Esophagus muscularis mucosa (tissue), 4 donors: ENCODE measurements around the gene DNER. TPM values are rescaled to one million over a fixed set of nuclear protein-coding genes. Genes with fewer than 3 reads are reported as not detected.

ENCODE experiments used
- DNase-seq: peaks from one replicate; pipeline ENCODE4 v3.0.0-alpha.2; 2017; ENCODE audit errors: extremely low spot score
- H3K27ac ChIP-seq, 4 donors: fragments of 200-600 bp; sonication (generic); replicated peaks in 1 of 4; 1 replicate in 3 of 4; 2 replicates in 1 of 4; pipeline ENCODE4 v1.5.1; 2016 to 2019; ENCODE audit warnings: mild to moderate bottlenecking in 1 of 4
- H3K27me3 ChIP-seq, 4 donors: fragments of 200-600 bp; sonication (generic); one replicate each; pipeline versions ENCODE4 v1.5.1 to v1.6.0; 2016 to 2019
- H3K36me3 ChIP-seq, 4 donors: fragments of 200-600 bp; sonication (generic); one replicate each; pipeline ENCODE4 v1.5.1; 2016 to 2019
- H3K4me1 ChIP-seq, 4 donors: fragments of 200-600 bp; sonication (generic); one replicate each; pipeline ENCODE4 v1.5.1; 2016 to 2019
- H3K4me3 ChIP-seq, 4 donors: fragments of 200-600 bp; sonication (generic); 1 replicate in 2 of 4; 2 replicates in 2 of 4; pipeline ENCODE4 v1.5.1; 2016 to 2019; ENCODE audit warnings: mild to moderate bottlenecking in 4 of 4, moderate library complexity in 1 of 4
- H3K9me3 ChIP-seq, 4 donors: fragments of 200-600 bp; sonication (generic); 1 replicate in 3 of 4; 2 replicates in 1 of 4; pipeline ENCODE4 v1.5.1; 2016 to 2019
- CTCF ChIP-seq, 3 experiments: fragments of 200-600 bp in 2 of 3; fragments of 450-650 bp in 1 of 3; sonication (generic) in 2 of 3; IDR thresholded peaks; one replicate each; pipeline ENCODE4 v1.5.1; 2017 to 2019; ENCODE audit warnings: antibody characterized with exemption in 3 of 3, mild to moderate bottlenecking in 2 of 3, moderate library complexity in 1 of 3
- EP300 ChIP-seq: sonication (generic); formaldehyde crosslinking; IDR thresholded peaks from one replicate; pipeline ENCODE4 v1.6.1; 2017; ENCODE audit warnings: antibody characterized with exemption
- POLR2A ChIP-seq: fragments of 450-650 bp; IDR thresholded peaks from one replicate; pipeline ENCODE4 v1.6.1; 2017; ENCODE audit warnings: antibody characterized with exemption, moderate library complexity, mild to moderate bottlenecking, low read depth
- POLR2AphosphoS5 ChIP-seq, 2 donors: sonication (generic); formaldehyde crosslinking; IDR thresholded peaks; one replicate each; pipeline ENCODE4 v1.6.1; 2017; ENCODE audit warnings: antibody characterized with exemption in 2 of 2
- WGBS: methylation state at CpG from one replicate; pipeline ENCODE4 v1.1.5; 2018; 5-methylcytosine and 5-hydroxymethylcytosine counted together
- intact Hi-C: fragments of 100-400 bp; cut with DNase I; formaldehyde crosslinking; loops from one replicate; pipeline ENCODE4 v1.15.1; 2023
- total RNA-seq, 4 donors: library from RNA; depleted of rRNA; stranded (reverse); fragments of >200 nt; gene quantifications; one replicate each; pipeline versions ENCODE4 v1.1.0 to v1.2.1, GENCODE V29; 2016

Gene DNER
- total RNA-seq, 4 donors from 2014 or later, result 2.9 to 5.3 (median 4.6) TPM

- no peak for DNase-seq
- intact Hi-C loops, result no loop called here
- 42% methylated on average over 1 of the region's 1 CpG for WGBS
- TF ChIP-seq POLR2A (no peak), EP300 (no peak), CTCF (IDR thresholded peaks at IDR 0.05) (no peak), POLR2AphosphoS5 (IDR thresholded peaks at IDR 0.05) (no peak)
- Histone ChIP-seq H3K4me1 (no peaks in the 10 kb centered on the region), H3K27ac (no peak overlapping the region), H3K36me3 (no peaks in the 10 kb centered on the region), H3K9me3 (peaks cover 0 to 26% (median 14%) of the 10 kb centered on the region in 4 donors), H3K4me3 (no peak overlapping the region), H3K27me3 (no peaks in the 10 kb centered on the region)
These were observed 20.1 kb upstream of the DNER start for GRCh38 chr2:229734410-229734809.

GRCh38 chr2:229733611-229734245, 19.4 kb upstream of the DNER start:
- Histone ChIP-seq H3K27me3 (no peaks in the 10 kb centered on the region), H3K36me3 (no peaks in the 10 kb centered on the region), H3K9me3 (peaks cover 0 to 22% (median 11%) of the 10 kb centered on the region in 4 donors), H3K4me1 (no peaks in the 10 kb centered on the region), H3K4me3 (no peak overlapping the region), H3K27ac (no peak overlapping the region)
- WGBS, result 86% methylated on average over 6 of the region's 6 CpGs
- intact Hi-C loops, result no loop called here
- no peak for DNase-seq
- no peak for TF ChIP-seq POLR2A
- no peak for TF ChIP-seq POLR2AphosphoS5 (IDR thresholded peaks at IDR 0.05)
- no peak for TF ChIP-seq EP300
- no peak for TF ChIP-seq CTCF (IDR thresholded peaks at IDR 0.05)

- Histone ChIP-seq H3K9me3 (peaks cover 0 to 13% (median 6%) of the 10 kb centered on the region in 4 donors), H3K27me3 (peaks cover 0 to 5% (median 0%) of the 10 kb centered on the region in 4 donors), H3K36me3 (no peaks in the 10 kb centered on the region), H3K27ac (no peak overlapping the region), H3K4me1 (no peaks in the 10 kb centered on the region), H3K4me3 (no peak overlapping the region)
- intact Hi-C loops, result no loop called here
- TF ChIP-seq POLR2A, result no peak
- no peak for TF ChIP-seq EP300
- no peak for TF ChIP-seq CTCF (IDR thresholded peaks at IDR 0.05)
- no peak for TF ChIP-seq POLR2AphosphoS5 (IDR thresholded peaks at IDR 0.05)
- WGBS, result 88% methylated on average over 6 of the region's 6 CpGs
- no peak for DNase-seq
These were observed 18.5 kb upstream of the DNER start for GRCh38 chr2:229732897-229733296.

- Histone ChIP-seq H3K27ac (no peak overlapping the region), H3K27me3 (peaks cover 0 to 6% (median 0%) of the 10 kb centered on the region in 4 donors), H3K4me1 (no peaks in the 10 kb centered on the region), H3K9me3 (peaks cover 0 to 4% (median 2%) of the 10 kb centered on the region in 4 donors), H3K4me3 (no peak overlapping the region), H3K36me3 (no peaks in the 10 kb centered on the region)
- no peak for DNase-seq
- no peak for TF ChIP-seq POLR2AphosphoS5 (IDR thresholded peaks at IDR 0.05)
- TF ChIP-seq EP300, result no peak
- TF ChIP-seq POLR2A, result no peak
- TF ChIP-seq CTCF (IDR thresholded peaks at IDR 0.05), result no peak
- WGBS, result 33% methylated on average over 4 of the region's 4 CpGs
- intact Hi-C loops, result no loop called here
These were observed 17.6 kb upstream of the DNER start for GRCh38 chr2:229731916-229732315.

DNA sequence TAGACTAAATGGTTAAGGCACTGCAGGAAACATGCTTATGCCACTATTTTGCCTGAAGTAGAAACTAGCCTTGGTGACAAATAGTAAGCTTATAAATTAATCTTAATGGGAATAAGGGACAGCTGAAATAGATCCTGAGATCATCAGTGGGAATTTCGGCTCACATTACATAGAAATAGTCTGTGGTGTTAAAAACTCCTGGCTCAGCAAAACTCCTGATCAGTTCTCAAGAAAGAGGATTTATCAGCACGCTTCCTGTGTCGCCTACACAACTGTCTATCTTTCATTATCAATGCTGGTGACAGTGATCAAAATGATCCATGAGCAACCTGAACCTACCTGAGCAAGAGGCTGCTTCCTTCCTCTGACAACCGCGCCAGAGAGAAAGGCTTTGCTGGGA, 17.0 kb upstream of the DNER start:
- intact Hi-C loops, result no loop called here
- Histone ChIP-seq H3K4me3 (no peak overlapping the region), H3K27me3 (peaks cover 0 to 8% (median 0%) of the 10 kb centered on the region in 4 donors), H3K9me3 (no peaks in the 10 kb centered on the region), H3K4me1 (no peaks in the 10 kb centered on the region), H3K36me3 (no peaks in the 10 kb centered on the region), H3K27ac (no peak overlapping the region)
- 91% methylated on average over 5 of the region's 5 CpGs for WGBS
- TF ChIP-seq CTCF (IDR thresholded peaks at IDR 0.05), result no peak
- no peak for TF ChIP-seq EP300
- no peak for TF ChIP-seq POLR2AphosphoS5 (IDR thresholded peaks at IDR 0.05)
- no peak for TF ChIP-seq POLR2A
- no peak for DNase-seq
